Mesenchymal stem cell (in vitro differentiated cells and primary cell): ENCODE data around the gene CPNE4.

Experiments
- DNase-seq: peaks from one replicate; pipeline ENCODE4 v3.0.0-alpha.2; 2013
- H2AFZ ChIP-seq: one replicate; pipeline ENCODE4 v1.6.1; 2013; ENCODE audit warnings: low read depth, mild to moderate bottlenecking, control low read depth, inconsistent platforms, low read length, moderate library complexity
- H2AK5ac ChIP-seq: 2 replicates; pipeline ENCODE4 v1.6.1; 2013; ENCODE audit warnings: low read length, moderate library complexity, mild to moderate bottlenecking, inconsistent platforms; ENCODE audit not compliant: severe bottlenecking
- H2BK120ac ChIP-seq: one replicate; pipeline ENCODE4 v1.6.1; 2013; ENCODE audit warnings: low read depth, mild to moderate bottlenecking, inconsistent platforms, low read length, moderate library complexity
- H2BK12ac ChIP-seq, 2 experiments: one replicate each; pipeline ENCODE4 v1.6.1; 2013; ENCODE audit warnings: inconsistent platforms in 2 of 2, low read length in 2 of 2, mild to moderate bottlenecking in 2 of 2, moderate library complexity in 2 of 2, control low read depth in 1 of 2
- H2BK15ac ChIP-seq: one replicate; pipeline ENCODE4 v1.6.1; 2013; ENCODE audit warnings: mild to moderate bottlenecking, low read depth, inconsistent platforms; ENCODE audit not compliant: poor library complexity, severe bottlenecking
- H2BK5ac ChIP-seq: 2 replicates; pipeline ENCODE4 v1.6.1; 2013; ENCODE audit warnings: low read depth, mild to moderate bottlenecking, low read length, control low read depth, inconsistent platforms; ENCODE audit not compliant: poor library complexity, severe bottlenecking
- H3K14ac ChIP-seq, 2 experiments: one replicate each; pipeline ENCODE4 v1.6.1; 2013; ENCODE audit warnings: inconsistent platforms in 2 of 2, low read length in 2 of 2, control low read depth in 1 of 2, mild to moderate bottlenecking in 1 of 2, moderate library complexity in 1 of 2
- H3K18ac ChIP-seq, 2 experiments: one replicate each; pipeline ENCODE4 v1.6.1; 2013; ENCODE audit warnings: inconsistent platforms in 2 of 2, low read length in 2 of 2, control low read depth in 1 of 2, low read depth in 1 of 2, mild to moderate bottlenecking in 1 of 2
- H3K23ac ChIP-seq, 2 experiments: one replicate each; pipeline ENCODE4 v1.6.1; 2013; ENCODE audit warnings: inconsistent platforms in 2 of 2, low read length in 2 of 2, mild to moderate bottlenecking in 2 of 2, moderate library complexity in 2 of 2, control low read depth in 1 of 2
- H3K27ac ChIP-seq: 2 replicates; pipeline ENCODE4 v1.5.1; 2013; ENCODE audit warnings: mild to moderate bottlenecking, moderate library complexity, low read length, control low read depth, inconsistent platforms; ENCODE audit not compliant: poor library complexity, severe bottlenecking
- H3K27me3 ChIP-seq, 2 experiments: 2 replicates each; pipeline versions ENCODE4 v1.6.1 to v1.7.0; 2013; ENCODE audit warnings: low read length in 2 of 2, mild to moderate bottlenecking in 2 of 2, moderate library complexity in 2 of 2, control low read depth in 1 of 2, inconsistent platforms in 1 of 2; ENCODE audit not compliant: control insufficient read depth in 1 of 2, insufficient read depth in 1 of 2
- H3K36me3 ChIP-seq, 2 experiments: 2 replicates each; pipeline versions ENCODE4 v1.6.1 to v1.7.0; 2013; ENCODE audit warnings: low read length in 2 of 2, control low read depth in 1 of 2, inconsistent platforms in 1 of 2, low read depth in 1 of 2, mild to moderate bottlenecking in 1 of 2; ENCODE audit not compliant: insufficient read depth in 2 of 2, control insufficient read depth in 1 of 2
- H3K4ac ChIP-seq, 2 experiments: one replicate each; pipeline ENCODE4 v1.6.1; 2013; ENCODE audit warnings: inconsistent platforms in 2 of 2, low read length in 2 of 2, mild to moderate bottlenecking in 2 of 2, moderate library complexity in 2 of 2, control low read depth in 1 of 2, low read depth in 1 of 2
- H3K4me1 ChIP-seq: 2 replicates; pipeline ENCODE4 v1.6.1; 2013; ENCODE audit warnings: low read depth, low read length, control low read depth; ENCODE audit not compliant: control insufficient read depth, insufficient read depth
- H3K4me2 ChIP-seq: 2 replicates; pipeline ENCODE4 v1.6.1; 2013; ENCODE audit warnings: low read length, mild to moderate bottlenecking, inconsistent platforms; ENCODE audit not compliant: poor library complexity, severe bottlenecking
- H3K4me3 ChIP-seq, 2 experiments: 2 replicates each; pipeline versions ENCODE4 v1.5.1 to v1.7.0; 2013; ENCODE audit warnings: low read length in 2 of 2, mild to moderate bottlenecking in 2 of 2, control low read depth in 1 of 2, low read depth in 1 of 2; ENCODE audit not compliant: insufficient read depth in 1 of 2
- H3K79me1 ChIP-seq: replicated peaks from 2 replicates; pipeline ENCODE4 v1.6.1; 2013; ENCODE audit warnings: mild to moderate bottlenecking, control low read depth, low read length, inconsistent platforms; ENCODE audit not compliant: poor library complexity, severe bottlenecking
- H3K9ac ChIP-seq: 2 replicates; pipeline ENCODE4 v1.7.0; 2013; ENCODE audit warnings: mild to moderate bottlenecking, low read length, moderate library complexity
- H3K9me3 ChIP-seq: 2 replicates; pipeline ENCODE4 v1.7.0; 2013; ENCODE audit warnings: mild to moderate bottlenecking, low read length; ENCODE audit not compliant: control insufficient read depth
- H4K8ac ChIP-seq: one replicate; pipeline ENCODE4 v1.6.1; 2013; ENCODE audit warnings: inconsistent platforms, mild to moderate bottlenecking, low read length, moderate library complexity
- H4K91ac ChIP-seq: one replicate; pipeline ENCODE4 v1.6.1; 2013; ENCODE audit warnings: mild to moderate bottlenecking, low read length, inconsistent platforms
- WGBS: methylation state at CpG from one replicate; pipeline ENCODE4 v1.1.7; 2013; ENCODE audit warnings: mixed read lengths; 5-methylcytosine and 5-hydroxymethylcytosine counted together

CPNE4 gene

DNA sequence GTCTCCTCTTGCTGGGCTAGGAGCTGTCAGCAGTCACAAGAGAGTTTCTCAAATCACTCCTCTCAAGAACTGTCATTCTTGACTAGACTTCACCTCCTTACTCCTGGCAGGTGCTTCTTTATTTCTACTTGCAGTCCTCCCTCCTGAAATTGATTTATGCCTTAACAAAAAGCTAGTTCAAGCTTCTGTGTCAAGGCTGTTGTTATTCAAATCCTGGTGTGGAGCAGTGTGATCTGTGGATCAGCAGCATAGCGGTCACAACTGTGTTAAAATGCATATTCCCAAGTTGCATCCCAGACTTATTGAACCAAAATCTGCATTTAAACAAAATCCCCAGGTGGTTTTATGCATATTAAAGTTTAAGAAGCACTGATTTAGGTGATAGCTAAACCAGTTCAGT is 411.4 kb downstream of the CPNE4 start:
- Histone ChIP-seq H3K4me3 (no peak overlapping the region), H4K91ac (no peak overlapping the region), H2AK5ac (no peak overlapping the region), H2BK15ac (no peak overlapping the region), H3K27ac (no peak overlapping the region), H2BK5ac (no peak overlapping the region), H3K4ac (no peak overlapping the region), H3K9ac (no peak overlapping the region), H2BK120ac (no peak overlapping the region), H3K9me3 (no peaks in the 10 kb centered on the region), H2AFZ (no peak overlapping the region), H3K4me2 (no peak overlapping the region), H3K14ac (no peak overlapping the region), H3K36me3 (no peaks in the 10 kb centered on the region), H3K23ac (no peak overlapping the region), H3K79me1 (no peaks in the 10 kb centered on the region), H3K4me1 (no peaks in the 10 kb centered on the region), H3K18ac (no peak overlapping the region), H2BK12ac (no peak overlapping the region), H3K27me3 (peaks cover 0 to 9% of the 10 kb centered on the region in 2 experiments), H4K8ac (no peak overlapping the region)
- WGBS = no CpG with 5 or more reads among the region's 1 CpG
- DNase-seq = no peak

DNA sequence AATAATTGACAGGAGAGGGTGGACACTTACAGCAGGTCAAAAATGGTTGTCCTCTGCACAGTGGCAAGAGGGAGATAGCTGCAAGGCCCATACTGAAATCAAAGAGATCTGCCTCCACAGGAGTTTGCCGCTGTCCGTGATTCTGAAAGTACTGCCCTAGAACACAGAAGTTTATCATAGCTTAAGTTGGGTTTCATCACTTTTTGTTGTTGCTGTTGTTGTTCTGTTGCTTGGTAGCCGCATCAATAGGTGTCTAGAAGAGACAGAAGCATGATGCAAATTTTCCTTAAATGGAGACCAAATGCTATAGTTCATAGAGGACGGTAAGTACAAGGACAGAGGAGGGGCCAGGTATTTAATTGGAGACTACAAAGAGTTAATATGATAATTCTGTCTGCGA is 412.1 kb downstream of the CPNE4 start:
- Histone ChIP-seq H3K23ac (no peak overlapping the region), H3K18ac (no peak overlapping the region), H3K79me1 (no peaks in the 10 kb centered on the region), H3K9me3 (no peaks in the 10 kb centered on the region), H3K4ac (no peak overlapping the region), H4K8ac (no peak overlapping the region), H3K36me3 (no peaks in the 10 kb centered on the region), H3K14ac (no peak overlapping the region), H2AFZ (no peak overlapping the region), H2BK5ac (no peak overlapping the region), H3K9ac (no peak overlapping the region), H3K4me1 (no peaks in the 10 kb centered on the region), H2BK12ac (no peak overlapping the region), H3K4me3 (no peak overlapping the region), H4K91ac (no peak overlapping the region), H2BK120ac (no peak overlapping the region), H3K27me3 (peaks cover 0 to 11% of the 10 kb centered on the region in 2 experiments), H3K27ac (no peak overlapping the region), H2AK5ac (no peak overlapping the region), H2BK15ac (no peak overlapping the region), H3K4me2 (no peak overlapping the region)
- WGBS = 76% methylated on average over 4 of the region's 5 CpGs
- no peak for DNase-seq

GRCh38 chr3:131620977-131621376 is 413.8 kb downstream of the CPNE4 start:
- H3K4ac ChIP-seq = no peak overlapping the region
- no peak overlapping the region for H3K14ac ChIP-seq
- peaks cover 0 to 11% of the 10 kb centered on the region in 2 experiments for H3K27me3 ChIP-seq
- no peak overlapping the region for H2BK12ac ChIP-seq
- H2BK120ac ChIP-seq = no peak overlapping the region
- H3K36me3 ChIP-seq = no peaks in the 10 kb centered on the region
- no peaks in the 10 kb centered on the region for H3K4me1 ChIP-seq
- no peak overlapping the region for H3K4me2 ChIP-seq
- H2BK15ac ChIP-seq = no peak overlapping the region
- no peak overlapping the region for H3K18ac ChIP-seq
- no peak overlapping the region for H2BK5ac ChIP-seq
- H4K8ac ChIP-seq = no peak overlapping the region
- H3K27ac ChIP-seq = no peak overlapping the region
- WGBS = 39% methylated on average over 1 of the region's 1 CpG
- H3K23ac ChIP-seq = no peak overlapping the region
- no peak for DNase-seq
- H4K91ac ChIP-seq = no peak overlapping the region
- H3K9ac ChIP-seq = no peak overlapping the region
- H3K79me1 ChIP-seq = no peaks in the 10 kb centered on the region
- H2AK5ac ChIP-seq = no peak overlapping the region
- H2AFZ ChIP-seq = no peak overlapping the region
- no peak overlapping the region for H3K4me3 ChIP-seq
- H3K9me3 ChIP-seq = no peaks in the 10 kb centered on the region

DNA sequence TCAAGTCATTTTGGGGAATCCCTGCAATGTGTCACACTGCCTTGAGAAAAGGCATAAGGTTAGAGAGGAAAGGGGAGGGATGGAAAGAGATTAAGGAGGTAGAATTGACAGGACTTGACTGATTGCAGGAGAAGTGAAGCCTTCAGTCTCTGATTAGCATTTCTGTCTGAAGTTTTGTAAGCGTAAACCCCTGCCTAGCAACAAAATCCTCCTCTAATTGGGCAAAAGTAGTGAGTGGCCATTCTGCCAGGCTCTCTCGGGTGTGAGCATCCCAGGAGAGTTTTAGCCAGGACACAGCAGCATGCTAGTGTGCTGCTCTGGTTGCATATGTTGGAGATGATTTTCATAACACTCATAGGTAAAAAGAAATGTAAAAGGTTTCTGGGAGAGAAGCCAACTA is 415.0 kb downstream of the CPNE4 start:
- Histone ChIP-seq H3K27me3 (peaks cover 0 to 11% of the 10 kb centered on the region in 2 experiments), H3K36me3 (no peaks in the 10 kb centered on the region), H4K91ac (no peak overlapping the region), H3K14ac (no peak overlapping the region), H3K79me1 (no peaks in the 10 kb centered on the region), H3K23ac (no peak overlapping the region), H3K9ac (no peak overlapping the region), H2AK5ac (no peak overlapping the region), H3K18ac (no peak overlapping the region), H4K8ac (no peak overlapping the region), H2BK12ac (no peak overlapping the region), H3K4me3 (no peak overlapping the region), H3K4ac (no peak overlapping the region), H3K4me2 (no peak overlapping the region), H3K9me3 (no peaks in the 10 kb centered on the region), H3K27ac (no peak overlapping the region), H2AFZ (no peak overlapping the region), H2BK120ac (no peak overlapping the region), H3K4me1 (no peaks in the 10 kb centered on the region), H2BK5ac (no peak overlapping the region), H2BK15ac (no peak overlapping the region)
- DNase-seq = no peak
- 29% methylated on average over 2 of the region's 2 CpGs for WGBS
